ENCODE data around the gene LACTB. TPM values are rescaled to one million over a fixed set of nuclear protein-coding genes. Genes with fewer than 3 reads are reported as not detected.
"Not testable (repeated sequence)": the region's sequence is repeated elsewhere in the genome, so short reads cannot be mapped to it uniquely, and the experiment has no call there.

Gene LACTB
- total RNA-seq, 1 donor from 2014 or later: 11.2 TPM

DNA sequence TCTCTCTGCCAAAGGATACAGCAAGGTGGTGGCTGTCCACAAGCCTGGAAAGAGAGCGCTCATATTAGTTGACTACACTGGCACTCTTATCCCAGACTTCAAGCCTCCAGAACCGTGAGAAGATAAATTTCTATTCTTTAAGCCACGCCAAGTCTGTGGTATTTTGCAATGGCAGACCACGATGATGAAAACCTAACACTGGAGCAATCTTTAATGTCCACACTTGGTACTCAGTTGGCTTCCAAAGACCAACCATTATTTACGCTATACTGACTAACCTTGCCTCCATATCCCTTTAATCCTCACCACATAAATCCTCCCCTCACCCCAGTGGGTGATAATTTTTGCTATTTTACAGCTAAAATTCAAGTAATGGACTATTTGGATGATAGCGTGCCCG is 16.9 kb upstream of the LACTB start:
- TF ChIP-seq, protein P1, sequence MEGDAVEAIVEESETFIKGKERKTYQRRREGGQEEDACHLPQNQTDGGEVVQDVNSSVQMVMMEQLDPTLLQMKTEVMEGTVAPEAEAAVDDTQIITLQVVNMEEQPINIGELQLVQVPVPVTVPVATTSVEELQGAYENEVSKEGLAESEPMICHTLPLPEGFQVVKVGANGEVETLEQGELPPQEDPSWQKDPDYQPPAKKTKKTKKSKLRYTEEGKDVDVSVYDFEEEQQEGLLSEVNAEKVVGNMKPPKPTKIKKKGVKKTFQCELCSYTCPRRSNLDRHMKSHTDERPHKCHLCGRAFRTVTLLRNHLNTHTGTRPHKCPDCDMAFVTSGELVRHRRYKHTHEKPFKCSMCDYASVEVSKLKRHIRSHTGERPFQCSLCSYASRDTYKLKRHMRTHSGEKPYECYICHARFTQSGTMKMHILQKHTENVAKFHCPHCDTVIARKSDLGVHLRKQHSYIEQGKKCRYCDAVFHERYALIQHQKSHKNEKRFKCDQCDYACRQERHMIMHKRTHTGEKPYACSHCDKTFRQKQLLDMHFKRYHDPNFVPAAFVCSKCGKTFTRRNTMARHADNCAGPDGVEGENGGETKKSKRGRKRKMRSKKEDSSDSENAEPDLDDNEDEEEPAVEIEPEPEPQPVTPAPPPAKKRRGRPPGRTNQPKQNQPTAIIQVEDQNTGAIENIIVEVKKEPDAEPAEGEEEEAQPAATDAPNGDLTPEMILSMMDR (IDR thresholded peaks at IDR 0.05): no peak
- Mint-ChIP-seq H3K27me3 (ENCODE audit: unreplicated experiment) (no peaks in the 10 kb centered on the region), H3K27ac (ENCODE audit: unreplicated experiment) (no peak overlapping the region), H3K4me1 (ENCODE audit: unreplicated experiment) (peaks cover 23% of the 10 kb centered on the region), H3K36me3 (ENCODE audit: unreplicated experiment) (no peaks in the 10 kb centered on the region), H3K9me3 (ENCODE audit: unreplicated experiment) (no peaks in the 10 kb centered on the region), H3K4me3 (ENCODE audit: unreplicated experiment) (no peak overlapping the region)
- no peak for DNase-seq (ENCODE audit: extremely low spot score, unreplicated experiment)

DNA sequence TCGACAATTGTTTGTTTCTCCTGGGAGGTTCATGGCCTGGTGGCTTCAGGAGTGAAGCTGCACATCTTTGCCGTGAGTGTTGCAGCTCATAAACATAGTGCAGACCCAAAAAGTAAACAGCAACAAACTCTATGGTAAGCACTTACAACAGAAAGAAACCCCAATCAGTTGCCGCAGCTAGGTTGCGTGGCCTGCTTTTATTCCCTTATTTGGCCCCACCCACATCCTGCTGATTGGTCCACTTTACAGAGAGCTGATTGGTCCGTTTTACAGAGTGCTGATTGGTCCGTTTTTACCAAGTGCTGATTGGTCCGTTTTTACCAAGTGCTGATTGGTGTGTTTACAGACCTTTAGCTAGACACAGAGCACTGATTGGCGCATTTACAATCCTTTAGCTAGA is 16.3 kb upstream of the LACTB start:
- not testable (repeated sequence) for H3K9me3 Mint-ChIP-seq (ENCODE audit: unreplicated experiment); H3K4me3 Mint-ChIP-seq (ENCODE audit: unreplicated experiment); H3K27me3 Mint-ChIP-seq (ENCODE audit: unreplicated experiment); DNase-seq (ENCODE audit: extremely low spot score, unreplicated experiment); H3K27ac Mint-ChIP-seq (ENCODE audit: unreplicated experiment); H3K36me3 Mint-ChIP-seq (ENCODE audit: unreplicated experiment)
- H3K4me1 Mint-ChIP-seq (ENCODE audit: unreplicated experiment): peaks cover 23% of the 10 kb centered on the region

DNA sequence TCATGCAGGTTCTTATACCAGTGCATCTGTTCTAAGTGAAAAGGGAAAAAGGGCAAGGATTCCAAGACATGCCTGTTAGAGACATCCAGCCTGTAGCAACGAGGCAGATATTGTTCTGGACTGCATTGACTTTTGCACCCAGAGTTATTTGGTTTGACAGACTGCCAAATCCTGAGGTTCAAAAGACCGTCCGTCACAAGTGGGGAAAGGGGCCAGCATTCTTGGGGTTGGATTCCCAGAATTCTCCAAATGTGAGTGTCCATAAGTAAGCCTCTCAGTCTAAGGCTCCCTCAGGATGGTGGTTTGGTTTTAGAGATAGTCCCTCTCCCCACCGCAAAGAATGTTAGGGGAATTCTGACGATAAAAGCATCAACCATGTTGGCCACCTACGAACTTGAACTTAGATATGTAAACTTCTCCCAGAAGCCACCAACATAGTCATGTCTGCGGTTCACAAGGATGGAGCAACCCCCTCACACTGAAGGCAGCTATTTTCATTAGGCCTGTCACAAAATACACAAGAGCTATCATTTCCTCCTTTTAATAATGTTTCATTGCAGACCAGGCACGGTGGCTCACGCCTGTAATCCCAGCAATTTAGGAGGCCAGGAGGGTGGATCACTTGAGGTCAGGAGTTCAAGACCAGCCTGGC is 13.6 kb upstream of the LACTB start:
- DNase-seq (ENCODE audit: extremely low spot score, unreplicated experiment): no peak
- H3K4me1 Mint-ChIP-seq (ENCODE audit: unreplicated experiment): peaks cover 23% of the 10 kb centered on the region
- H3K27me3 Mint-ChIP-seq (ENCODE audit: unreplicated experiment): no peaks in the 10 kb centered on the region
- H3K36me3 Mint-ChIP-seq (ENCODE audit: unreplicated experiment): no peaks in the 10 kb centered on the region
- no peaks in the 10 kb centered on the region for H3K9me3 Mint-ChIP-seq (ENCODE audit: unreplicated experiment)
- peak overlapping the region; percentile 90 for H3K27ac Mint-ChIP-seq (ENCODE audit: unreplicated experiment)
- TF ChIP-seq, protein P1 (IDR thresholded peaks at IDR 0.05): no peak
- H3K4me3 Mint-ChIP-seq (ENCODE audit: unreplicated experiment): no peak overlapping the region

DNA sequence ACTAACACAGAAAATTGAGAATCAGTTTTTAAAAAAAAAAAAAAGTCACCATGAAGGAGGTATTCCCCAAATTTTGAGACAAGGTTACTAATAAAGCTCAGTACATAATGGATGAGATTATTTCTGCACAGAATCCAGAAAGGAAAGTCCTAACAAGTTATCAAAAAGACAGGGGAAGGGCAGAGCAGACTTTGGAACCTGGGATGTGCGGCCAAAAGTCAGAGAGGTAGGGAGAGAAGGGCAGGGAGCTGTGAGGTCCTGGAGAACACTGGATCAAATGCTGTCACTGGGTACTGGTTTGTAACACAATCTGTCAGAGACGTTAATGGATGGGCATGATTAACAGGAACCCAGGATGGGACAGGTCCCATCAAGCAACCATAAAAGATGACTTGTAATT is 12.2 kb upstream of the LACTB start:
- Mint-ChIP-seq H3K36me3 (ENCODE audit: unreplicated experiment) (no peaks in the 10 kb centered on the region), H3K27me3 (ENCODE audit: unreplicated experiment) (no peaks in the 10 kb centered on the region), H3K4me1 (ENCODE audit: unreplicated experiment) (peaks cover 24% of the 10 kb centered on the region), H3K27ac (ENCODE audit: unreplicated experiment) (no peak overlapping the region), H3K4me3 (ENCODE audit: unreplicated experiment) (no peak overlapping the region), H3K9me3 (ENCODE audit: unreplicated experiment) (no peaks in the 10 kb centered on the region)
- DNase-seq (ENCODE audit: extremely low spot score, unreplicated experiment): no peak
- TF ChIP-seq, protein P1 (IDR thresholded peaks at IDR 0.05): no peak

DNA sequence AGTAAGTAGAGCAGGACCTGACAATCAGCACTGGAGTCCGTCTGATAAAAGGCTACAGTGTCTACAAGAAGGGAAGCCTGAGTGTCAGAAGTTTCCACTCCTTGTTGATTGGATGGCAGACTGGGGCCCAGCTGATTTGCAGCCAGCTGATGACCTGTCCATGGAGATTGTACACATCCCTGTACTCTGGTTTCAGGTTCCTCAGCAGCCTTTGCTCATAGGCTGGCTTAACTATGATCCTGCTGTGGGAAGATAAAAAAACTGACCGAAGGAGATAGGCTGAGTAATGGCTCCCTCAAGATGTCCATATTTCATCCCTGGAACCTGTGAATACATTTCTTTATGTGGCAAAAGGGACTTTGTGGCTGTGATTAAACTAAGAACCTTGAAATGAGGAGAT is 11.7 kb upstream of the LACTB start:
- TF ChIP-seq, protein P1 (IDR thresholded peaks at IDR 0.05): no peak
- Mint-ChIP-seq H3K36me3 (ENCODE audit: unreplicated experiment) (no peaks in the 10 kb centered on the region), H3K27me3 (ENCODE audit: unreplicated experiment) (no peaks in the 10 kb centered on the region), H3K9me3 (ENCODE audit: unreplicated experiment) (no peaks in the 10 kb centered on the region), H3K4me3 (ENCODE audit: unreplicated experiment) (no peak overlapping the region), H3K27ac (ENCODE audit: unreplicated experiment) (no peak overlapping the region), H3K4me1 (ENCODE audit: unreplicated experiment) (peaks cover 25% of the 10 kb centered on the region)
- DNase-seq (ENCODE audit: extremely low spot score, unreplicated experiment): no peak

All from osteocyte (in vitro differentiated cells).